H9 (cell line): Measurements from ENCODE around the gene RDH5. TPM values are rescaled to one million over a fixed set of nuclear protein-coding genes. Genes with fewer than 3 reads are reported as not detected.

Source experiments
- DNase-seq: peaks from one replicate; pipeline ENCODE4 v3.0.0-alpha.2; 2017
- H2AFZ ChIP-seq: one replicate; pipeline ENCODE4 v1.6.1; 2013; ENCODE audit warnings: mild to moderate bottlenecking, low read length, control low read depth, moderate library complexity
- H2AK5ac ChIP-seq: 2 replicates; pipeline ENCODE4 v1.6.1; 2013; ENCODE audit warnings: low read length, control low read depth, mixed read lengths; ENCODE audit not compliant: insufficient read length
- H2BK120ac ChIP-seq: one replicate; pipeline ENCODE4 v1.6.1; 2013; ENCODE audit warnings: low read depth, mild to moderate bottlenecking, low read length, control low read depth, inconsistent platforms; ENCODE audit not compliant: poor library complexity, severe bottlenecking
- H2BK12ac ChIP-seq: 2 replicates; pipeline ENCODE4 v1.6.1; 2013; ENCODE audit warnings: low read length, control low read depth, mixed read lengths, low read depth; ENCODE audit not compliant: insufficient read length
- H2BK15ac ChIP-seq: 2 replicates; pipeline ENCODE4 v1.6.1; 2013; ENCODE audit warnings: low read depth, low read length, control low read depth
- H2BK20ac ChIP-seq: one replicate; pipeline ENCODE4 v1.6.1; 2013; ENCODE audit warnings: low read depth, mild to moderate bottlenecking, low read length, control low read depth, inconsistent platforms; ENCODE audit not compliant: poor library complexity, severe bottlenecking
- H2BK5ac ChIP-seq: 2 replicates; pipeline ENCODE4 v1.6.1; 2013; ENCODE audit warnings: low read length, control low read depth, mixed read lengths; ENCODE audit not compliant: insufficient read length
- H3K14ac ChIP-seq: 2 replicates; pipeline ENCODE4 v1.6.1; 2013; ENCODE audit warnings: low read length, control low read depth; ENCODE audit not compliant: insufficient read depth
- H3K18ac ChIP-seq: 2 replicates; pipeline ENCODE4 v1.6.1; 2013; ENCODE audit warnings: low read depth, mild to moderate bottlenecking, mixed read lengths, low read length, control low read depth; ENCODE audit not compliant: insufficient read length
- H3K23ac ChIP-seq: 2 replicates; pipeline ENCODE4 v1.6.1; 2013; ENCODE audit warnings: low read length, control low read depth, mixed read lengths, low read depth; ENCODE audit not compliant: insufficient read length
- H3K23me2 ChIP-seq: 2 replicates; pipeline ENCODE4 v1.6.1; 2013; ENCODE audit warnings: low read depth, mild to moderate bottlenecking, mixed read lengths, low read length, control low read depth; ENCODE audit not compliant: insufficient read length, poor library complexity, severe bottlenecking
- H3K27ac ChIP-seq: 2 replicates; pipeline ENCODE4 v1.5.1; 2013; ENCODE audit warnings: low read length, control low read depth, mixed read lengths, low read depth; ENCODE audit not compliant: insufficient read length
- H3K27me3 ChIP-seq: 2 replicates; pipeline ENCODE4 v1.6.1; 2013; ENCODE audit warnings: low read length, control low read depth, inconsistent platforms; ENCODE audit not compliant: insufficient read depth
- H3K4ac ChIP-seq: 2 replicates; pipeline ENCODE4 v1.6.1; 2013; ENCODE audit warnings: low read depth, mild to moderate bottlenecking, control low read depth, inconsistent platforms, low read length, moderate library complexity
- H3K4me1 ChIP-seq: 2 replicates; pipeline ENCODE4 v1.6.1; 2013; ENCODE audit warnings: low read length, control low read depth, inconsistent platforms; ENCODE audit not compliant: insufficient read depth
- H3K4me2 ChIP-seq: 2 replicates; pipeline ENCODE4 v1.6.1; 2013; ENCODE audit warnings: low read length, control low read depth, mixed read lengths; ENCODE audit not compliant: insufficient read length, insufficient read depth
- H3K56ac ChIP-seq: 2 replicates; pipeline ENCODE4 v1.6.1; 2013; ENCODE audit warnings: low read depth, mild to moderate bottlenecking, mixed read lengths, low read length, control low read depth; ENCODE audit not compliant: insufficient read length
- H3K79me1 ChIP-seq: 2 replicates; pipeline ENCODE4 v1.6.1; 2013; ENCODE audit warnings: low read depth, mild to moderate bottlenecking, moderate library complexity, low read length, control low read depth, inconsistent platforms; ENCODE audit not compliant: insufficient read depth, poor library complexity, severe bottlenecking
- H3K79me2 ChIP-seq: 2 replicates; pipeline ENCODE4 v1.6.1; 2013; ENCODE audit warnings: low read length, control low read depth, inconsistent platforms; ENCODE audit not compliant: insufficient read depth
- H3K9ac ChIP-seq: 2 replicates; pipeline ENCODE4 v1.6.1; 2013; ENCODE audit warnings: low read length, control low read depth, mixed read lengths; ENCODE audit not compliant: insufficient read length; ENCODE audit errors: extremely low read depth
- H3K9me3 ChIP-seq: one replicate; pipeline ENCODE4 v1.6.1; 2013; ENCODE audit warnings: low read depth, low read length, inconsistent platforms; ENCODE audit not compliant: control insufficient read depth
- H3T11ph ChIP-seq: one replicate; pipeline ENCODE4 v1.6.1; 2013; ENCODE audit warnings: mild to moderate bottlenecking, low read length, control low read depth, inconsistent platforms
- H4K20me1 ChIP-seq: one replicate; pipeline ENCODE4 v1.6.1; 2013; ENCODE audit not compliant: control insufficient read depth, insufficient read length, insufficient read depth
- H4K5ac ChIP-seq: 2 replicates; pipeline ENCODE4 v1.6.1; 2013; ENCODE audit warnings: low read depth, mild to moderate bottlenecking, mixed read lengths, low read length, control low read depth; ENCODE audit not compliant: insufficient read length
- H4K8ac ChIP-seq: replicated peaks from 2 replicates; pipeline ENCODE4 v1.6.1; 2013; ENCODE audit warnings: low read length, control low read depth, mixed read lengths, low read depth; ENCODE audit not compliant: insufficient read length
- H4K91ac ChIP-seq: 2 replicates; pipeline ENCODE4 v1.6.1; 2013; ENCODE audit warnings: low read depth, mild to moderate bottlenecking, moderate library complexity, mixed read lengths, low read length, control low read depth; ENCODE audit not compliant: insufficient read length
- H3K27ac Mint-ChIP-seq, 3 experiments: 2 replicates in 2 of 3; 3 replicates in 1 of 3; pipeline ENCODE4 v1.8.0; 2020 to 2021; ENCODE audit warnings: mixed read lengths in 3 of 3, mild to moderate bottlenecking in 1 of 3, moderate library complexity in 1 of 3
- H3K27me3 Mint-ChIP-seq: 2 replicates; pipeline ENCODE4 v1.8.0; 2021; ENCODE audit warnings: low read depth, mild to moderate bottlenecking, moderate library complexity, mixed read lengths
- H3K36me3 Mint-ChIP-seq, 3 experiments: 2 replicates in 2 of 3; 3 replicates in 1 of 3; pipeline ENCODE4 v1.8.0; 2020 to 2021; ENCODE audit warnings: low read depth in 3 of 3, mixed read lengths in 3 of 3; ENCODE audit not compliant: insufficient read depth in 1 of 3
- H3K4me1 Mint-ChIP-seq, 2 experiments: 2 replicates each; pipeline ENCODE4 v1.8.0; 2020; ENCODE audit warnings: mixed read lengths in 2 of 2
- H3K4me3 Mint-ChIP-seq, 2 experiments: 2 replicates in 1 of 2; 3 replicates in 1 of 2; pipeline ENCODE4 v1.8.0; 2020 to 2021; ENCODE audit warnings: mild to moderate bottlenecking in 2 of 2, mixed read lengths in 2 of 2, moderate library complexity in 1 of 2
- H3K9me3 Mint-ChIP-seq, 2 experiments: 2 replicates in 1 of 2; 3 replicates in 1 of 2; pipeline ENCODE4 v1.8.0; 2020; ENCODE audit warnings: mild to moderate bottlenecking in 2 of 2, mixed read lengths in 2 of 2, moderate library complexity in 1 of 2
- WGBS: extraction: QIAGEN DNeasy Blood & Tissue Kit; methylation state at CpG from one replicate; pipeline ENCODE4 v1.1.7; 2013; ENCODE audit warnings: missing lambda C conversion rate, low lambda C conversion rate, mixed read lengths; ENCODE audit not compliant: insufficient read length; ENCODE audit errors: extremely low coverage; 5-methylcytosine and 5-hydroxymethylcytosine counted together
- total RNA-seq: library from RNA; stranded (reverse); gene quantifications from 2 replicates; pipeline ENCODE4 v1.2.1, GENCODE V29; 2021
- TF ChIP-seq, protein P1 (sequence below): fragments of 200-600 bp; sonication (generic); conservative IDR thresholded peaks from 3 replicates; pipeline ENCODE4 v1.8.0; 2021; ENCODE audit warnings: antibody characterized with exemption, mild to moderate bottlenecking

Gene RDH5
- total RNA-seq, 1 experiment from 2014 or later, result 6.6 TPM

DNA sequence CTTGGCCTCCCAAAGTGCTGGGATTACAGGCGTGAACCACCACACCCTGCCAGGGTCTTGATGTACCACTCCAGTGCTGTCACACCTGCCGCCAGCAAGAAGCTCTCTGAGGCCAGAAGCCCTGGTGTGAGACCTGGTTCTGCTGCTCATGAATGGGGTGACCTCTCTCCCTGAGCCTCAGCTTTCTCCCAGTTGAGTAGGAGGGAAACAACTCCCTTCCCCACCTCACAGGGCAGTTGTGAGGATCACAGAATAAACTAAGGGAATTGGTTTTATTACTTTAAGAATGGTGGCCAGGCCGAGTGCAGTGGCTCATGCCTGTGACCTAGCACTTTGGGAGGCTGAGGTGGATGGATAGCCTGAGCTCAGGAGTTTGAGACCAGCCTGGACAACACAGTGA is 14.4 kb downstream of the RDH5 start:
- Histone ChIP-seq H3K56ac (no peak overlapping the region), H3K14ac (no peak overlapping the region), H3T11ph (no peak overlapping the region), H2BK12ac (no peak overlapping the region), H4K91ac (no peak overlapping the region), H2BK5ac (no peak overlapping the region), H3K23ac (no peak overlapping the region), H3K23me2 (peaks cover 16% of the 10 kb centered on the region), H3K9ac (no peak overlapping the region), H4K8ac (no peak overlapping the region), H3K9me3 (no peaks in the 10 kb centered on the region), H3K4me1 (no peaks in the 10 kb centered on the region; the same call in 1 of the 2 replicates), H3K79me1 (no peaks in the 10 kb centered on the region), H3K18ac (no peak overlapping the region), H4K20me1 (peaks cover 2% of the 10 kb centered on the region), H2BK15ac (no peak overlapping the region), H2BK120ac (no peak overlapping the region), H3K4me2 (no peak overlapping the region), H2AFZ (no peak overlapping the region), H3K27ac (no peak overlapping the region), H3K27me3 (no peaks in the 10 kb centered on the region), H3K79me2 (no peaks in the 10 kb centered on the region), H2AK5ac (no peak overlapping the region), H3K4ac (no peak overlapping the region), H2BK20ac (no peak overlapping the region), H4K5ac (no peak overlapping the region)
- H3K27ac Mint-ChIP-seq, result 0 out of 7 replicates have a peak overlapping the region, but pooled peaks of 1 of the 3 experiments have one; percentile 22
- TF ChIP-seq, protein P1, sequence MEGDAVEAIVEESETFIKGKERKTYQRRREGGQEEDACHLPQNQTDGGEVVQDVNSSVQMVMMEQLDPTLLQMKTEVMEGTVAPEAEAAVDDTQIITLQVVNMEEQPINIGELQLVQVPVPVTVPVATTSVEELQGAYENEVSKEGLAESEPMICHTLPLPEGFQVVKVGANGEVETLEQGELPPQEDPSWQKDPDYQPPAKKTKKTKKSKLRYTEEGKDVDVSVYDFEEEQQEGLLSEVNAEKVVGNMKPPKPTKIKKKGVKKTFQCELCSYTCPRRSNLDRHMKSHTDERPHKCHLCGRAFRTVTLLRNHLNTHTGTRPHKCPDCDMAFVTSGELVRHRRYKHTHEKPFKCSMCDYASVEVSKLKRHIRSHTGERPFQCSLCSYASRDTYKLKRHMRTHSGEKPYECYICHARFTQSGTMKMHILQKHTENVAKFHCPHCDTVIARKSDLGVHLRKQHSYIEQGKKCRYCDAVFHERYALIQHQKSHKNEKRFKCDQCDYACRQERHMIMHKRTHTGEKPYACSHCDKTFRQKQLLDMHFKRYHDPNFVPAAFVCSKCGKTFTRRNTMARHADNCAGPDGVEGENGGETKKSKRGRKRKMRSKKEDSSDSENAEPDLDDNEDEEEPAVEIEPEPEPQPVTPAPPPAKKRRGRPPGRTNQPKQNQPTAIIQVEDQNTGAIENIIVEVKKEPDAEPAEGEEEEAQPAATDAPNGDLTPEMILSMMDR, result no peak
- no peak overlapping the region for H3K4me3 Mint-ChIP-seq
- DNase-seq, result no peak
- H3K9me3 Mint-ChIP-seq, result no peaks in the 10 kb centered on the region; a peak in 1 of 5 replicates
- H3K36me3 Mint-ChIP-seq, result no peaks in the 10 kb centered on the region; a peak in 1 of 7 replicates
- no peaks in the 10 kb centered on the region; the same call in 1 of the 2 replicates for H3K27me3 Mint-ChIP-seq
- no CpG with 5 or more reads among the region's 3 CpGs for WGBS
- peaks cover 34 to 40% of the 10 kb centered on the region in 2 experiments for H3K4me1 Mint-ChIP-seq
